ENCODE data around the gene EIF4G3.

GRCh38 chr1:21216835-21217811, 40.4 kb upstream of the EIF4G3 start:
- TF ChIP-seq CTCF (IDR thresholded peaks at IDR 0.05) (peak; percentile 28 to 64 (median 38)), POLR2A (IDR thresholded peaks at IDR 0.05) (no peak)
